Right lobe of liver (tissue), 6 donors: Measurements from ENCODE around the gene DOCK1. TPM values are rescaled to one million over a fixed set of nuclear protein-coding genes. Genes with fewer than 3 reads are reported as not detected.

Source experiments
- ATAC-seq, 4 donors: fragments of 200-7000 bp; cut with Tn5 transposase; one replicate each; pipeline ENCODE4 v1.9.1; 2020; ENCODE audit warnings: mild to moderate bottlenecking in 4 of 4, moderate library complexity in 4 of 4
- DNase-seq, 3 donors: peaks; one replicate each; pipeline ENCODE4 v3.0.0-alpha.2; 2020
- H3K27ac ChIP-seq, 3 donors: fragments of 200-600 bp; one replicate each; pipeline ENCODE4 v1.8.0; 2022
- H3K27me3 ChIP-seq, 2 donors: fragments of 200-600 bp; one replicate each; pipeline ENCODE4 v1.8.0; 2022
- H3K36me3 ChIP-seq, 4 donors: fragments of 200-600 bp; sonication (generic) in 1 of 4; one replicate each; pipeline versions ENCODE4 v1.5.1 to v1.8.0; 2017 to 2022; ENCODE audit warnings: control low read depth in 1 of 4
- H3K4me1 ChIP-seq, 4 donors: fragments of 200-600 bp; sonication (generic) in 1 of 4; one replicate each; pipeline versions ENCODE4 v1.5.1 to v1.8.0; 2017 to 2022; ENCODE audit warnings: control low read depth in 1 of 4
- H3K4me3 ChIP-seq, 3 donors: fragments of 200-600 bp; one replicate each; pipeline ENCODE4 v1.8.0; 2022
- H3K9me3 ChIP-seq, 4 donors: fragments of 200-600 bp; sonication (generic) in 1 of 4; one replicate each; pipeline versions ENCODE4 v1.5.1 to v1.8.0; 2017 to 2022; ENCODE audit warnings: control low read depth in 1 of 4
- CTCF ChIP-seq, 4 donors: fragments of 200-600 bp in 3 of 4; fragments of 450-650 bp in 1 of 4; IDR thresholded peaks; one replicate each; pipeline versions ENCODE4 v1.5.1 to v1.8.0; 2016 to 2022; ENCODE audit warnings: antibody characterized with exemption in 4 of 4, mild to moderate bottlenecking in 2 of 4
- POLR2A ChIP-seq: fragments of 450-650 bp; IDR thresholded peaks from one replicate; pipeline ENCODE4 v1.6.1; 2017; ENCODE audit warnings: antibody characterized with exemption, mild to moderate bottlenecking
- WGBS: methylation state at CpG from one replicate; pipeline ENCODE4 v1.1.6; 2018; ENCODE audit warnings: low coverage, low lambda C conversion rate; ENCODE audit not compliant: insufficient coverage; ENCODE audit errors: missing lambda C conversion rate; 5-methylcytosine and 5-hydroxymethylcytosine counted together
- intact Hi-C, 2 donors: fragments of 100-400 bp; cut with DNase I; formaldehyde crosslinking; loops; one replicate each; pipeline versions ENCODE4 v1.11.2 to v1.14.1; 2022
- total RNA-seq, 6 experiments: library from RNA; depleted of rRNA in 2 of 6; stranded (reverse); fragments of >200 nt in 2 of 6; fragmentation: NEBNext Ultra II Directional in 3 of 6; extraction: Animal tissue kit (Norgen Biotek cat#: 25700) in 3 of 6; gene quantifications; one replicate each; pipeline versions ENCODE4 v1.1.0 to v1.2.4, GENCODE V29; 2016 to 2023
- donor health status: DM: no; HTN: yes; CAD: no.
- donor health status: DM: no; HTN: no; CAD: no.
- donor health status: DM: no; HTN: no; CAD: no.
- donor health status: DM: no; HTN: yes; CAD: no.
- donor health status: DM: no; HTN: yes; CAD: no.

The DOCK1 gene
- total RNA-seq, 6 experiments from 2014 or later, result 13.8 to 17.8 (median 14.6) TPM

GRCh38 chr10:126921162-126921561, 15.9 kb downstream of the DOCK1 start:
- ATAC-seq, result no peak
- Histone ChIP-seq H3K9me3 (no peaks in the 10 kb centered on the region), H3K4me3 (no peak overlapping the region), H3K27ac (no peak overlapping the region), H3K27me3 (no peaks in the 10 kb centered on the region), H3K36me3 (no peaks in the 10 kb centered on the region), H3K4me1 (peaks cover 0 to 24% (median 6%) of the 10 kb centered on the region in 4 donors)
- DNase-seq, result no peak
- intact Hi-C loops, result no loop called here
- 77% methylated on average over 4 of the region's 4 CpGs for WGBS
- TF ChIP-seq POLR2A (no peak), CTCF (IDR thresholded peaks at IDR 0.05) (no peak)

- no peaks in the 10 kb centered on the region for H3K36me3 ChIP-seq
- 54% methylated on average over 2 of the region's 4 CpGs for WGBS
- no peaks in the 10 kb centered on the region for H3K27me3 ChIP-seq
- DNase-seq (no peak), ATAC-seq (no peak)
- H3K9me3 ChIP-seq, result no peaks in the 10 kb centered on the region
- intact Hi-C loops, result no loop called here
- H3K4me1 ChIP-seq, result peaks cover 0 to 22% (median 6%) of the 10 kb centered on the region in 4 donors
- H3K27ac ChIP-seq, result no peak overlapping the region
- no peak for TF ChIP-seq POLR2A
- no peak overlapping the region for H3K4me3 ChIP-seq
These were observed 16.8 kb downstream of the DOCK1 start for GRCh38 chr10:126921974-126922525.

- H3K9me3 ChIP-seq, result no peaks in the 10 kb centered on the region
- no peak overlapping the region for H3K4me3 ChIP-seq
- H3K36me3 ChIP-seq, result no peaks in the 10 kb centered on the region
- no peak overlapping the region for H3K27ac ChIP-seq
- no peaks in the 10 kb centered on the region for H3K27me3 ChIP-seq
- TF ChIP-seq POLR2A, result no peak
- TF ChIP-seq CTCF (IDR thresholded peaks at IDR 0.05), result no peak
- ATAC-seq (no peak), DNase-seq (no peak)
- intact Hi-C loops, result no loop called here
- H3K4me1 ChIP-seq, result no peaks in the 10 kb centered on the region
- 45% methylated on average over 4 of the region's 6 CpGs for WGBS
These were observed 19.1 kb downstream of the DOCK1 start for GRCh38 chr10:126924180-126924914.

- DNase-seq (no peak), ATAC-seq (no peak)
- Histone ChIP-seq H3K36me3 (no peaks in the 10 kb centered on the region), H3K4me1 (peaks cover 0 to under 1% (median 0%) of the 10 kb centered on the region in 4 donors), H3K27ac (no peak overlapping the region), H3K27me3 (no peaks in the 10 kb centered on the region), H3K4me3 (no peak overlapping the region), H3K9me3 (no peaks in the 10 kb centered on the region)
- WGBS, result 52% methylated on average over 3 of the region's 3 CpGs
- intact Hi-C loops, result no loop called here
- TF ChIP-seq POLR2A (no peak), CTCF (IDR thresholded peaks at IDR 0.05) (no peak)
These were observed 19.7 kb downstream of the DOCK1 start for GRCh38 chr10:126924915-126925300.

- Histone ChIP-seq H3K4me1 (peaks cover 0 to 17% (median 5%) of the 10 kb centered on the region in 4 donors), H3K9me3 (no peaks in the 10 kb centered on the region), H3K27ac (no peak overlapping the region), H3K36me3 (no peaks in the 10 kb centered on the region), H3K4me3 (no peak overlapping the region), H3K27me3 (no peaks in the 10 kb centered on the region)
- DNase-seq (no peak), ATAC-seq (no peak)
- intact Hi-C loops, result no loop called here
- no peak for TF ChIP-seq POLR2A
- no peak for TF ChIP-seq CTCF (IDR thresholded peaks at IDR 0.05)
- WGBS, result 93% methylated on average over 7 of the region's 8 CpGs
These were observed 21.3 kb downstream of the DOCK1 start for GRCh38 chr10:126926568-126926967.
